ENCODE measurements around the gene PKP1. TPM values are rescaled to one million over a fixed set of nuclear protein-coding genes. Genes with fewer than 3 reads are reported as not detected.
"Not testable (repeated sequence)": the region's sequence is repeated elsewhere in the genome, so short reads cannot be mapped to it uniquely, and the experiment has no call there.

PKP1 gene, protein sequence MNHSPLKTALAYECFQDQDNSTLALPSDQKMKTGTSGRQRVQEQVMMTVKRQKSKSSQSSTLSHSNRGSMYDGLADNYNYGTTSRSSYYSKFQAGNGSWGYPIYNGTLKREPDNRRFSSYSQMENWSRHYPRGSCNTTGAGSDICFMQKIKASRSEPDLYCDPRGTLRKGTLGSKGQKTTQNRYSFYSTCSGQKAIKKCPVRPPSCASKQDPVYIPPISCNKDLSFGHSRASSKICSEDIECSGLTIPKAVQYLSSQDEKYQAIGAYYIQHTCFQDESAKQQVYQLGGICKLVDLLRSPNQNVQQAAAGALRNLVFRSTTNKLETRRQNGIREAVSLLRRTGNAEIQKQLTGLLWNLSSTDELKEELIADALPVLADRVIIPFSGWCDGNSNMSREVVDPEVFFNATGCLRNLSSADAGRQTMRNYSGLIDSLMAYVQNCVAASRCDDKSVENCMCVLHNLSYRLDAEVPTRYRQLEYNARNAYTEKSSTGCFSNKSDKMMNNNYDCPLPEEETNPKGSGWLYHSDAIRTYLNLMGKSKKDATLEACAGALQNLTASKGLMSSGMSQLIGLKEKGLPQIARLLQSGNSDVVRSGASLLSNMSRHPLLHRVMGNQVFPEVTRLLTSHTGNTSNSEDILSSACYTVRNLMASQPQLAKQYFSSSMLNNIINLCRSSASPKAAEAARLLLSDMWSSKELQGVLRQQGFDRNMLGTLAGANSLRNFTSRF
- total RNA-seq, result 1 to 10 TPM in 1 of 2 donors, not detected in 1; 2.3 TPM

- H3K27me3 ChIP-seq, result no peaks in the 10 kb centered on the region
- no peaks in the 10 kb centered on the region for H3K9me3 ChIP-seq
- no peak for DNase-seq (ENCODE audit: low spot score)
- peaks cover 0 to 11% of the 10 kb centered on the region in 2 donors for H3K4me1 ChIP-seq
- H3K4me3 ChIP-seq, result peak within 1 kb of the TSS; percentile 13 to 29
- no peaks in the 10 kb centered on the region for H3K36me3 ChIP-seq
- no peak within 1 kb of the TSS for H3K27ac ChIP-seq
- TF ChIP-seq, protein P1, sequence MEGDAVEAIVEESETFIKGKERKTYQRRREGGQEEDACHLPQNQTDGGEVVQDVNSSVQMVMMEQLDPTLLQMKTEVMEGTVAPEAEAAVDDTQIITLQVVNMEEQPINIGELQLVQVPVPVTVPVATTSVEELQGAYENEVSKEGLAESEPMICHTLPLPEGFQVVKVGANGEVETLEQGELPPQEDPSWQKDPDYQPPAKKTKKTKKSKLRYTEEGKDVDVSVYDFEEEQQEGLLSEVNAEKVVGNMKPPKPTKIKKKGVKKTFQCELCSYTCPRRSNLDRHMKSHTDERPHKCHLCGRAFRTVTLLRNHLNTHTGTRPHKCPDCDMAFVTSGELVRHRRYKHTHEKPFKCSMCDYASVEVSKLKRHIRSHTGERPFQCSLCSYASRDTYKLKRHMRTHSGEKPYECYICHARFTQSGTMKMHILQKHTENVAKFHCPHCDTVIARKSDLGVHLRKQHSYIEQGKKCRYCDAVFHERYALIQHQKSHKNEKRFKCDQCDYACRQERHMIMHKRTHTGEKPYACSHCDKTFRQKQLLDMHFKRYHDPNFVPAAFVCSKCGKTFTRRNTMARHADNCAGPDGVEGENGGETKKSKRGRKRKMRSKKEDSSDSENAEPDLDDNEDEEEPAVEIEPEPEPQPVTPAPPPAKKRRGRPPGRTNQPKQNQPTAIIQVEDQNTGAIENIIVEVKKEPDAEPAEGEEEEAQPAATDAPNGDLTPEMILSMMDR (IDR thresholded peaks at IDR 0.05), result no peak
Measured at GRCh38 chr1:201282931-201283829, at the start of gene PKP1. PKP1 (plus strand) TSS chr1:201283506; CDS start chr1:201283703, 197 bp downstream.

GRCh38 chr1:201239646-201240045 lies 43.7 kb upstream of the PKP1 start:
- not testable (repeated sequence) for H3K4me1 ChIP-seq, H3K9me3 ChIP-seq, H3K4me3 ChIP-seq, H3K36me3 ChIP-seq, H3K27ac ChIP-seq, H3K27me3 ChIP-seq
- peak; percentile 23 for DNase-seq (ENCODE audit: low spot score)

GRCh38 chr1:201240171-201240570 lies 43.1 kb upstream of the PKP1 start:
- no peaks in the 10 kb centered on the region for H3K9me3 ChIP-seq
- H3K4me1 ChIP-seq, result no peaks in the 10 kb centered on the region
- no peak for DNase-seq (ENCODE audit: low spot score)
- no peak overlapping the region for H3K4me3 ChIP-seq
- H3K36me3 ChIP-seq, result no peaks in the 10 kb centered on the region
- no peaks in the 10 kb centered on the region for H3K27me3 ChIP-seq
- H3K27ac ChIP-seq, result no peak overlapping the region
- TF ChIP-seq, protein P1 (IDR thresholded peaks at IDR 0.05), result no peak

GRCh38 chr1:201241736-201242135 lies 41.6 kb upstream of the PKP1 start:
- no peaks in the 10 kb centered on the region for H3K9me3 ChIP-seq
- no peaks in the 10 kb centered on the region for H3K4me1 ChIP-seq
- H3K4me3 ChIP-seq, result no peak overlapping the region
- no peaks in the 10 kb centered on the region for H3K27me3 ChIP-seq
- no peaks in the 10 kb centered on the region for H3K36me3 ChIP-seq
- no peak for DNase-seq (ENCODE audit: low spot score)
- H3K27ac ChIP-seq, result no peak overlapping the region
- TF ChIP-seq, protein P1 (IDR thresholded peaks at IDR 0.05), result no peak

GRCh38 chr1:201245082-201245481 lies 38.2 kb upstream of the PKP1 start:
- DNase-seq (ENCODE audit: low spot score), result no peak
- TF ChIP-seq, protein P1 (IDR thresholded peaks at IDR 0.05), result no peak
- Histone ChIP-seq H3K36me3 (no peaks in the 10 kb centered on the region), H3K4me1 (no peaks in the 10 kb centered on the region), H3K27me3 (no peaks in the 10 kb centered on the region), H3K9me3 (no peaks in the 10 kb centered on the region), H3K27ac (no peak overlapping the region), H3K4me3 (no peak overlapping the region)
